Stimulated activated CD4-positive, alpha-beta T cell treated with anti-CD3 and anti-CD28 coated beads, Interleukin-4, amount 100 ng/mL, for 48 hours (primary cell): ENCODE data around the gene TNFSF13.

Experiments used
- DNase-seq, 2 donors: peaks; one replicate each; pipeline ENCODE4 v3.0.0-alpha.2; 2020; ENCODE audit warnings: low read depth in 2 of 2

The TNFSF13 gene

DNA sequence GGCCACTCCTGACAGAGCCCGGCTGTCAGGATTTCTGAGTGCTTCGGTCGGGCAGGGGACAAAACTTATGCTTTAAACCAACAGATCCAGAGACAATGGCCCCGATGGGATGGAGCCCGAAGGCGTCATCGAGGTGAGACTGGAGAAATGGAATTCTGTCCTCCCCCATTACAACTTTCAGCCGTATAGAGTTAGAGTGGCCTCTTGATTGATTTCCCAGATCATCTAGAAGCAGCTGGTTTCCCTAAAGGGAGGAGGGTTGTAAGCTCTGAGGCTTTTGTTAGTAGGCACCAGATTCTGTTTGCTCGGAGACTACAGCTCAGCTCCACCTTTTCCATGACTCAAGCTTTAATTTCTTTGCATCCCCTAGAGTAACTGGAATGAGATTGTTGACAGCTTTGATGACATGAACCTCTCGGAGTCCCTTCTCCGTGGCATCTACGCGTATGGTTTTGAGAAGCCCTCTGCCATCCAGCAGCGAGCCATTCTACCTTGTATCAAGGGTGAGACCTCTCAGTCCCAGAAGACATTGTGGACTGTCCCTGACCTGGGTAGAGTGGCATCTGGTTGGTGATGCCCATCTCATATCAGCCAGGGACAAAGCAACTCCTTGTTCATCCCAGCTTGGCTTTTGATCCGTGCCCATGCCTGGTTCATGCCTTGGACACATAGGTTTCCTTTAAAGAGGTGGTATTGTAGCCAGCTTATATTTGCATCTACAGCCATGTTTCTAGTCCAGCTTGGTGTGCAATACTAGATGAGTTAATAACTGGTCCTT lies 15.8 kb downstream of the TNFSF13 start:
- no peak for DNase-seq

DNA sequence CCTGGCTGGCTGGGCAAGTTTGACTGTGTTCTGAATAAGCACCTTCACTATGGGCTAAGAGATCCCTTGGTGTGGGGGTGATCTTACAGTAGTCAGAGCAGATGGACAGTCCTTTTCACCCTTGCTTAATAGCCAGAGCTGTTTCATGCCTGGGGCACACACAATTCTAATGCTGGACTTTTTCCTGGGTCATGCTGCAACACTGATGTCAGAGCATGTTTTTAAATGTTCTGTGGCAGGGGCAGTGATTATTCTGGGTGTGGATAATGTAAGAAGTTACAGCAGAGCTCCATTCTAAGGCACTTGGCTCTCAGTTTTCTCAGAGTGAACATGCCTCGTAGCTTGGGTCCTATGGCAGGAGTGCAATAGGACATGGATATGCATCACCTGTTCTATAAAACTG lies 16.9 kb downstream of the TNFSF13 start:
- DNase-seq, result no peak

DNA sequence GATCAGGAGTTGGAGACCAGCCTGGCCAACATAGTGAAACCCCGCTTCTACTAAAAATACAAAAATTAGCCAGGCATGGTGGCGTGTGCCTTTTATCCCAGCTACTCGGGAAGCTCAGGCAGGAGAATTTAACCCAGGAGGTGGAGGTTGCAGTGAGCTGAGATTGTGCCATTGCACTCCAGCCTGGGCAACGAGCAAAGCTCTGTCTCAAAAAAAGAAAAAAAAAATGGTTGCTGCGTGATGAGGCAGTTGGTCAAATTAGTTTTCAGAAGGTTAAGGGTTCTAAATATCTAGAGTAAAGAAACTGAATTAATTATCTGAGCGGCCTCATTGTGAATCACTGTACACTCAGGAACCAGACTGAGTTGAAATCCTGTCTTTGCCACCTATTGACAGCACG lies 17.4 kb downstream of the TNFSF13 start:
- DNase-seq, result no peak

DNA sequence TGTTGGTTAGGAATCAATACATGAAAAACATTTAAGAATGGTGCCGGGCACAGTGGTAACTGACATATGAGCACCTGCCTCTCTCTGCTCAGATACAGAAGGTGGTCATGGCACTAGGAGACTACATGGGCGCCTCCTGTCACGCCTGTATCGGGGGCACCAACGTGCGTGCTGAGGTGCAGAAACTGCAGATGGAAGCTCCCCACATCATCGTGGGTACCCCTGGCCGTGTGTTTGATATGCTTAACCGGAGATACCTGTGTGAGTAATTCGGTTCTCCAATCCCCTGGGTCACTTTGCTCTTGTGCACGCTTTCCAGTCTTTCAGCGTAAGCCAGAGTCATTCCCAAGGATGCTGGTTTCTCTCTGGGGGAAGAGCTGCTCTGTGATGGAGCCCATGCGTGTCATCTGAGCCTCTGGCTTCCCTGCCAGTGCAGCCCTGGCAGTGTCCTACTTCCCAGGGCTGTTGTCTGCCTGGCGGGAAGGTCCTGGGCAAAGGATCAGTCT lies 17.9 kb downstream of the TNFSF13 start:
- no peak for DNase-seq

DNA sequence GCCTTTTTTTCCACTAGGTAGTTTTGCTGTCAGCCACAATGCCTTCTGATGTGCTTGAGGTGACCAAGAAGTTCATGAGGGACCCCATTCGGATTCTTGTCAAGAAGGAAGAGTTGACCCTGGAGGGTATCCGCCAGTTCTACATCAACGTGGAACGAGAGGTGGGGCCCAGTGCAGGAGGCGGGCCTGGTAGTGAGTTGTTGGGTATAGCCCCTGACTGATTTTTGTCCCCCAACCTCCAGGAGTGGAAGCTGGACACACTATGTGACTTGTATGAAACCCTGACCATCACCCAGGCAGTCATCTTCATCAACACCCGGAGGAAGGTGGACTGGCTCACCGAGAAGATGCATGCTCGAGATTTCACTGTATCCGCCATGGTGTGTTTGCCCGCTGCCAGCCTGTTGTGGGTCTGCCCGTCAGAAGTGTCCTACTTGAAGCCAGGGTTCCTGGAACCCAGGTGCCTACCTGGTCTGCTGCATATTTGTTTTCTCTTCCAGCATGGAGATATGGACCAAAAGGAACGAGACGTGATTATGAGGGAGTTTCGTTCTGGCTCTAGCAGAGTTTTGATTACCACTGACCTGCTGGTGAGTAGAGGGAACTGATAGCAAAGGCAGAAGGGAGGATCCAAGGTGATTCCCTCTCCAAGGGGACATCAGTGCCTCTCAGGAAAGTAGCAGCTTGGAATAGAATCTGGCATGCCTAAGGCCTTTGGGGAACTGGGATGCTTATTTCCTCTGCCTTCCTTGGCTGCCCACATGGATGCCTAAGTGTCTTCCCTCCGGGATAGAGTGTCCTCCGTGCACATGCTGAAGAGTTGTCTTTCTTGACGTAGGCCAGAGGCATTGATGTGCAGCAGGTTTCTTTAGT lies 19.0 kb downstream of the TNFSF13 start:
- DNase-seq, result no peak

DNA sequence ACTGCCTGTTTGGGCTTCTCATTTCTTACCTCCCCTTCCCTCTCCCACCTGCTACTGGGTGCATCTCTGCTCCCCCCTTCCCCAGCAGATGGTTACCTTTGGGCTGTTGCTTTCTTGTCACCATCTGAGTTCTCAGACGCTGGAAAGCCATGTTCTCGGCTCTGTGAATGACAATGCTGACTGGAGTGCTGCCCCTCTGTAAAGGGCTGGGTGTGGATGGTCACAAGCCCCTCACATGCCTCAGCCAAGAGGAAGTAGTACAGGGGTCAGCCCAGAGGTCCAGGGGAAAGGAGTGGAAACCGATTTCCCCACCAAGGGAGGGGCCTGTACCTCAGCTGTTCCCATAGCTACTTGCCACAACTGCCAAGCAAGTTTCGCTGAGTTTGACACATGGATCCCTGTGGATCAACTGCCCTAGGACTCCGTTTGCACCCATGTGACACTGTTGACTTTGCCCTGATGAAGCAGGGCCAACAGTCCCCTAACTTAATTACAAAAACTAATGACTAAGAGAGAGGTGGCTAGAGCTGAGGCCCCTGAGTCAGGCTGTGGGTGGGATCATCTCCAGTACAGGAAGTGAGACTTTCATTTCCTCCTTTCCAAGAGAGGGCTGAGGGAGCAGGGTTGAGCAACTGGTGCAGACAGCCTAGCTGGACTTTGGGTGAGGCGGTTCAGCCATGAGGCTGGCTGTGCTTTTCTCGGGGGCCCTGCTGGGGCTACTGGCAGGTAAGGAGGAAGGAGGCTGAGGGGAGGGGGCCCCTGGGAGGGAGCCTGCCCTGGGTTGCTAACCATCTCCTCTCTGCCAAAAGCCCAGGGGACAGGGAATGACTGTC lies 20.7 kb downstream of the TNFSF13 start, which contains the start of gene CD68:
Gene CD68 (plus strand): TSS at position 638 of the 833 bp plus-strand sequence. CDS start 40 bp downstream, at position 678.
- DNase-seq, result peak; percentile 58 to 72

DNA sequence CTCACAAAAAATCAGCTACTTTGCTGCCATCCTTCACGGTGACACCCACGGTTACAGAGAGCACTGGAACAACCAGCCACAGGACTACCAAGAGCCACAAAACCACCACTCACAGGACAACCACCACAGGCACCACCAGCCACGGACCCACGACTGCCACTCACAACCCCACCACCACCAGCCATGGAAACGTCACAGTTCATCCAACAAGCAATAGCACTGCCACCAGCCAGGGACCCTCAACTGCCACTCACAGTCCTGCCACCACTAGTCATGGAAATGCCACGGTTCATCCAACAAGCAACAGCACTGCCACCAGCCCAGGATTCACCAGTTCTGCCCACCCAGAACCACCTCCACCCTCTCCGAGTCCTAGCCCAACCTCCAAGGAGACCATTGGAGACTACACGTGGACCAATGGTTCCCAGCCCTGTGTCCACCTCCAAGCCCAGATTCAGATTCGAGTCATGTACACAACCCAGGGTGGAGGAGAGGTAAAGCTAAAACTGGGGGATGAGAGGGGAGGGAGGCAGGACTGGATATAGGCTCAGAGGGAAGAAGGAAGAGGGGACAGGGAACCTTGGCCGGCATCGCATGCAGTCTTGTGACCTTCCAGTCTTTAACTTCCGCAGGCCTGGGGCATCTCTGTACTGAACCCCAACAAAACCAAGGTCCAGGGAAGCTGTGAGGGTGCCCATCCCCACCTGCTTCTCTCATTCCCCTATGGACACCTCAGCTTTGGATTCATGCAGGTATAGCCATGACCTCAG lies 21.5 kb downstream of the TNFSF13 start:
- DNase-seq, result peak in 1 of 2 donors; percentile 30

DNA sequence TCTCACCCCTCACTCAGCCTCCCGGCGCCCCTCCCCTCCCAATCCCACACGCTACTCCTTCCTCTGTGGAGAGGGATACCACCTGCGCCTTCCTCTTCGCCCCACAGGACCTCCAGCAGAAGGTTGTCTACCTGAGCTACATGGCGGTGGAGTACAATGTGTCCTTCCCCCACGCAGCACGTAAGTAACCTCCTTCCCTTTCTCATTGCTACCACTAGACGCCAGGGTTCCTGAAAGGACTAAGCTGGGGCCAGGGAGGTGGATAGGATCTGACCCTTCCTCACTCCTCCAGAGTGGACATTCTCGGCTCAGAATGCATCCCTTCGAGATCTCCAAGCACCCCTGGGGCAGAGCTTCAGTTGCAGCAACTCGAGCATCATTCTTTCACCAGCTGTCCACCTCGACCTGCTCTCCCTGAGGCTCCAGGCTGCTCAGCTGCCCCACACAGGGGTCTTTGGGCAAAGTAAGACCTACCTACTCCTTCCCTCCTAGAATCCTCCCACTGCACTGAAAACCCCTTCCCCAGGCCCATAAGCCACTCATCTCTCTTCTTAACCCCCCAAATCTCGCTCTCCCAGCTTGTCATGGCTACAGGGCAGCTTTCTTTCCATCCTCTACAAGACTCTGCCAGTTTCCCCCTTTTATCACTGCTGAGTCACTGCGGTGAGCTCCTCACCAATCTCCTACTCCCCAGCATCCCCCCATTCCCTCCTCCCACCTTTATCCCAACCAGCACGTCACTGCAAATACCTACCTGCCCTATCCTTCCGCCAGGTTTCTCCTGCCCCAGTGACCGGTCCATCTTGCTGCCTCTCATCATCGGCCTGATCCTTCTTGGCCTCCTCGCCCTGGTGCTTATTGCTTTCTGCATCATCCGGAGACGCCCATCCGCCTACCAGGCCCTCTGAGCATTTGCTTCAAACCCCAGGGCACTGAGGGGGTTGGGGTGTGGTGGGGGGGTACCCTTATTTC lies 22.3 kb downstream of the TNFSF13 start:
- DNase-seq, result no peak

DNA sequence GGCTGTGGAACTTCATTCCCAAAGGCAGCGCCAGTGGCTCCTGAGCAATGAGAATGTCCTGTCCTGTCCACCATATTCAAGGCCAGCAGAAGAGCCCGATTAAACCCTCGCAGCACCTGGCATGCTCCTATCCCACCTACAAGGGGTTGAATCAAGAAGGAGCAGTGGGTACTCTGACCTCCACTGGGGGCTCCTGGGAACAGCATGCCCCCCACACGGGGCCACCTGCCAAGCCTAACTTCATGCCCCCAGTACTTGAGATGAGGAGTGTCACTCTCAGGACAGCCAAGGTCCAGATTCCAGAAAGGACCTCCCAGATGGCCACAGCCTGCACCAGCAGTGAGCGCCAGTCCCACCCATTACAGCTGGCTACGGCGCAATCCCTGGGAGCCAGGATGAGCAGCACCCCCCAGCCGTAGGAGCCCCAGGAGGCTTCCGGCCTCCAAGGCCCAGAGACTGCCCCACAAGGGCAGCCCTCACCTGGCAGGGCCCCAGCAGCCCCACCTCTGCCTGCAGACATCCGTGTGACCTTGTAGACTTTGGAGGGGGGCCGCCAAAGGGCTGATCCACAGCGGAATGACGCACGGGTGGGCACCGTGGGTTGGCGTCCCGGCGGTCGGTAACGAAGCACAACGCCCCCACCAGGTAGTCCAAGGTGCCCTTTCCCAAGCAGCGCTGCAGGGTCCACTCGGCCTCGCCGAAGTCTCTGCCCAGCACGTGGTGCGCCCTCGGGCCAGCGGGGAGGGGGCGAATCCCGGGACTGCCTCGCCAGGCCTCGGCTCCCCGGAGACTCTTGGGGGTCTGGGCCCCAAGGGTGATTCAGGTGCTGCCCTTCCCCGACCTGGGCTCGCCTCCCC lies 24.1 kb downstream of the TNFSF13 start:
- DNase-seq, result no peak

DNA sequence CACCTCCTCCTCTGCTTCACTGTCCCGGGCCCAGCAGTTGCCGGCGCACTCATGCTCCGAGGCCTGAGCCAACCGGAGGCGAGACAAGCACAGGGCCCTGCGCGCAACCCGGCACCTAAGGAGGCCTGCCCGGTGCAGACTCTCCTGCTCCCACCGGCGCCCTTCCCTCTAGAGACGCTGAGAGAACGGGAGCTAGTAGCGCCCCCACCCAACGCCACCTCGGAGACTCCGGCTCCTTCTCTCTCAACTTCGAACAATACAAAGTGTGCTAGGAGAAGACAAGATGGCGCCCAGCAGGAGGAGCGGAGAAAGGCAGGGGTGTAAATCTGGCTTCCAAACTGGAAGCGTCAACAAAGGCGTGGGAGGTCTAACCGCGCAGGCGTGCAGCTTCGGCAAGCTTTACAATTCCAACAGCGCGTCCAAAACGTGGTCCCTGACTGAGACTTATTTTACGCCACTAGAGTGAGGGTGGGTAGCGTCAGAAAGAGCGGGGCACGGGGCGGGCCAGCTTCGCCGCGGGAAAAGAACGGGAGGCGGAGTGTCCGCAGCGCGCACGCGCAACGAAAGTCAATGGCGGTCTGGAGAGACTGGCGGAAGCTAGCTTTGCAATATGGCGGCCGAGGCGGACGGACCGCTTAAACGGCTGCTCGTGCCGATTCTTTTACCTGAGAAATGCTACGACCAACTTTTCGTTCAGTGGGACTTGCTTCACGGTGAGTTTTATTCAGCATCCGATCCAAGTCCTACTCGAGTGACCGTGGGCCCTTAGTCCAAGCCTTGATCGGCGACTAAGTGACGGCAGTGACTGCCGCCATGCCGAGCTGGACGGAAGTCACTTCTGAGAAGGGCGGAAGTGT lies 24.9 kb downstream of the TNFSF13 start, which contains the start of gene MPDU1:
Gene MPDU1 (plus strand): TSS at position 600 of the 857 bp plus-strand sequence. CDS start 11 bp downstream, at position 611.
- DNase-seq, result peak; percentile 92 to 93

DNA sequence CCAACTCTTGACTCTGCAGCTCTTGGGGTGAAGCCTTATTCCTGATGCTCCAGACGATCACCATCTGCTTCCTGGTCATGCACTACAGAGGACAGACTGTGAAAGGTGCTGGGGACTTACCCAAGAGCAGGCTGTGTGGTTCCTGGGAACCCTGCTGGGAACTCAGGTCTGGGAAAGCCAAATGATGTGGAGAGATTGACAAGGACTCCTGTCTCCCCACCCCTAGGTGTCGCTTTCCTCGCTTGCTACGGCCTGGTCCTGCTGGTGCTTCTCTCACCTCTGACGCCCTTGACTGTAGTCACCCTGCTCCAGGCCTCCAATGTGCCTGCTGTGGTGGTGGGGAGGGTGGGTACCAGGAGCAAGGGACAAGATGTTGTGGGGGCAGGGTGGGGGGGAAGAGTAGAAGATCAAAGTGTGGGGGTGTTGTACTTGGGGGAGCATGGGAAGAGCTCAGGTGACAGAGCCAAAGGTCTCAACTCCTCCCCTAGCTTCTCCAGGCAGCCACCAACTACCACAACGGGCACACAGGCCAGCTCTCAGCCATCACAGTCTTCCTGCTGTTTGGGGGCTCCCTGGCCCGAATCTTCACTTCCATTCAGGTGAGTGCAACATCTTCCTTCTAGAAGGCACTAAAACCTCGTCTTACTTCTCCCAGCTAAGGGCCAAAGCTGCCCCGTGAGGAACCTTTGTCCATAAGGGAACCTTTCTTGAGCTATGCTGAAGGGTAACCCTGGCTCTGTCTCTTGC lies 28.3 kb downstream of the TNFSF13 start:
- no peak for DNase-seq

DNA sequence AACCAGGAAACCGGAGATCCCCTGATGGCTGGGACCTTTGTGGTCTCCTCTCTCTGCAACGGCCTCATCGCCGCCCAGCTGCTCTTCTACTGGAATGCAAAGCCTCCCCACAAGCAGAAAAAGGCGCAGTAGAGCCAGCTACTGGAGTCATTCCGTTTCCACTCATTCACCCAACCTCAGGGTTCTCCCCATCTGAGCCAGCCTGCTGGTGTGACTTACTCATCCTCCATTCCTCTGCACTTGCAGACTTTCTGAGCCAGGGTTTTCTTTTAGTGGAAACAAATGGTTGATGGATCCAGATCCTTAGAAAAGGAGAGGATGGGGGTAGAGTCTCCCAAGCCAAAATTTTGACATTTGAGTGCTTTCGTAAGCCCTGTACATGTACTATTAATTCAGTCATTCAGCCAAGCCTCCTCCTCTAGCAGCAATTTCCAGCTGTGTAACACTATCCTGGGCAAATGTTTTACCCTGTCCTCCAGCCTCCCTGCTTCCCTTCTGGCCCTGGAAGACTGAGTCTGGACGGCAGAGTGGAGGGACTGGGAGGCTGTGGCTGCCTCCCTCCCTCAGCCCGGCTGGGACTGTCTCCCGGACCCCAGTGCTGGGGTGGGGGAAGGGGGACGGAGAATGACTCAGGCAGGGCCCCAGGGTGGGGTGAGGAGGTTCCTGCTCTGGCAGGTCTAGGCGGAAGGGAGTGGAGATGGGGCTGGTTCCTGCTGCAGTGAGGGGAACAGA lies 29.0 kb downstream of the TNFSF13 start:
- no peak for DNase-seq

DNA sequence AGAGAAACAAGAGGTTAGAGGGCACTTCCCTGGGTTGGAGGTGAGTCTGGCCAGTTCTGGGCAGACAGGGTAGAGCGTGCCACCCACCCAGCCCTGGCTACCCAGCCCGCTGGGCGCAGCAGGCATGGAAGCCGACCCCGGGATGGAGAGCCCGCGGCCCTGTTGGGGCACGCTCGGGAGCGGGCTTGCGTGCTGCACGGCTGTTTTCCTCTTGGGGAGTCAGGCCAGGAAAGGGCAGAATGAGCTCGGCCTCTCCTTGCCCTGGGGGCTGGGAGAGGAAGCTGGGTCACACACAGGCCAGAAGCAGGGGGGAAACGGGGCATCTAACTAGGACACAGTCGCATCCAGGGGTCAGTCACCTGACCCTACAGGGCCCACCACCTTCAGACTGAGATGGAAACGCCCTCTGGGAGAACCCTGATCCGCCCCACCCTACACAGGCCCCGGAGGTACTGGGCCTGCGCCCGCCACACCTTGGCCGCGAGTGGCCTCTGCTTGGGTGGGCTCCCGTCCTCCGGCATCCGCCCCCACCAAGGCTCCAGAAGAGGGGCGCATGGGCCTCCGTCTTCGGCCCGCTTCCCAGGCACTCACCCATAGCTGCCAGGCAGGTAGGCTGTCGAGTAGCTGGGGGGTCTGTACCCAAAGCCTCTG lies 30.1 kb downstream of the TNFSF13 start:
- DNase-seq, result no peak

DNA sequence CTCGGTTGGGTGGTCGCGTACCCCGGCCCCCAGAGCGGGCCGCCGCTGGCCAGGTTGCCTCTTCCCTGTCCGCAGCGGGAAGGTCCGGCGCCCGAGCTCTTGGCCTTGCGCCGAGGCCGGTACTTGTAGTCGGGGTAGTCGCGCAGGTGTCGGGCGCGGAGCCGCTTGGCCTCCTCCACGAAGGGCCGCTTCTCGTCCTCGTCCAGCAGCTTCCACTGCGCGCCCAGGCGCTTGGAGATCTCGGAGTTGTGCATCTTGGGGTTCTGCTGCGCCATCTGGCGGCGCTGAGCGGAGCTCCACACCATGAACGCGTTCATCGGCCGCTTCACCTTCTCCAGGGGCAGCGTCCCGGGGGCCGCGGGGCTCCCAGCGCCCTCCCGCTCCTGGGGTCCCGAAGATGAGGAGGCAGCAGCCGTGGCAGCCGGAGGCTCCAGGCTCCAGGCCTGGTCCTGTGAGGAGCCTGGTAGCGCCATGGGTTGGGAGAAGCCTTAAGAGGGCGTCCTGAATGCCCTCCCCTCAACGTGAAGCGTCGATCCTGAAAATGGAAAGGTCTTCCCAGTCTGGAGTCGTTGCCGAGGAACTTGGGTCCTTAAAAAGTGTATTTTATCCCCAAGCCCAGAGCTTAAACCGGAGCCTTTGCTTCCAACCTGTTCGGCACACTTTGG lies 30.8 kb downstream of the TNFSF13 start:
- DNase-seq, result peak; percentile 51 to 57
